ENCODE results near the gene RELL1. TPM values are rescaled to one million over a fixed set of nuclear protein-coding genes. Genes with fewer than 3 reads are reported as not detected.
A peak's percentile ranks its signal among the peaks of the same experiment; 100 is the strongest.

RELL1 gene
- total and polyA plus RNA-seq, 10 of the 15 experiments (the other 5 are each of a cell fraction or from before 2014, with no cell fraction given), result 0.20 to 10.9 (median 3.9) TPM

GRCh38 chr4:37729649-37730004, 43.5 kb upstream of the RELL1 start:
- WGBS (ENCODE audit: insufficient coverage, insufficient replicate concordance, low lambda C conversion rate, missing lambda C conversion rate), result 76% methylated on average over 2 of the region's 2 CpGs
- intact Hi-C loops (cut with micrococcal nuclease; ENCODE audit: unreplicated experiment), result no loop called here
- DNase-seq (ENCODE audit: low read depth, low spot score) (no peak), ATAC-seq (no peak), FAIRE-seq (no peak)
- no peaks in the 10 kb centered on the region for H3K79me2 ChIP-seq (ENCODE audit: control insufficient read depth, insufficient read depth, low read length)
- BruUV-seq (replicated peaks), result no TSS peak
- RAD21 ChIA-PET (ENCODE audit: unreplicated experiment), result no interaction called here
- SMC1A ChIA-PET (ENCODE audit: uncharacterized antibody, unreplicated experiment), result interaction anchor here (1.5 kb wide), 2 partner anchors 13 to 18 kb away, joined by 3 to 4 read pairs; no protein-coding TSS in a partner anchor
- no peaks in the 10 kb centered on the region for H4K20me1 ChIP-seq (ENCODE audit: control insufficient read depth, insufficient read depth)
- no peaks in the 10 kb centered on the region for H3K9me3 ChIP-seq (replicated peaks; ENCODE audit: control insufficient read depth, insufficient read depth, low read length)
- H3K36me3 ChIP-seq (ENCODE audit: control insufficient read depth in 2 of 2, insufficient read depth in 2 of 2, low read length in 1 of 2), result no peaks in the 10 kb centered on the region
- POLR2A ChIA-PET, result no interaction called here
- no peak overlapping the region for H3K27ac ChIP-seq (ENCODE audit: control insufficient read depth, insufficient read depth)
- TF ChIP-seq POU2F2 (IDR thresholded peaks at IDR 0.05; ENCODE audit: borderline replicate concordance, low read depth, low read length), result no peak
- TF ChIP-seq POLR2AphosphoS2 (IDR thresholded peaks at IDR 0.05; ENCODE audit: low read depth, low read length), result no peak
- TF ChIP-seq EZH2 (IDR thresholded peaks at IDR 0.05; ENCODE audit: borderline replicate concordance, control insufficient read depth, low read depth, low read length), result no peak
- no peak for TF ChIP-seq MTA3 (IDR thresholded peaks at IDR 0.05; ENCODE audit: borderline replicate concordance, low read length)
- no peak for TF ChIP-seq CREB1 (IDR thresholded peaks at IDR 0.05; ENCODE audit: low read depth)
- no peak for TF ChIP-seq SIN3A (IDR thresholded peaks at IDR 0.05; ENCODE audit: low read depth, low read length)
- no peak for TF ChIP-seq PKNOX1 (IDR thresholded peaks at IDR 0.05)
- no peak for TF ChIP-seq CHD1 (IDR thresholded peaks at IDR 0.05; ENCODE audit: low read depth, low read length)
- H3K4me2 ChIP-seq (ENCODE audit: control insufficient read depth, insufficient read depth), result no peak overlapping the region
- no peak overlapping the region for H3K4me3 ChIP-seq
- no peaks in the 10 kb centered on the region for H3K27me3 ChIP-seq (replicated peaks in 1 of 2; ENCODE audit: control insufficient read depth in 2 of 2, insufficient read depth in 2 of 2, low read length in 1 of 2)
- H2AFZ ChIP-seq (ENCODE audit: control insufficient read depth, low read depth, low read length), result no peak overlapping the region
- CTCF ChIA-PET, result no interaction called here
- no peak overlapping the region for H3K9ac ChIP-seq (ENCODE audit: control insufficient read depth, insufficient read depth, low read length)
- in situ Hi-C loops (cut with MboI), result no loop called here
- H3K4me1 ChIP-seq (ENCODE audit: control insufficient read depth, insufficient read depth, low read length), result peaks cover 5% of the 10 kb centered on the region

- no peak overlapping the region for H2AFZ ChIP-seq (ENCODE audit: control insufficient read depth, low read depth, low read length)
- POLR2A ChIA-PET, result no interaction called here
- BruUV-seq (replicated peaks), result no TSS peak
- FAIRE-seq (no peak), DNase-seq (ENCODE audit: low read depth, low spot score) (no peak), ATAC-seq (peak; percentile 29; the same call in 2 of the 3 replicates)
- in situ Hi-C loops (cut with MboI) (no loop called here), intact Hi-C loops (cut with micrococcal nuclease; ENCODE audit: unreplicated experiment) (no loop called here)
- H3K36me3 ChIP-seq (ENCODE audit: control insufficient read depth in 2 of 2, insufficient read depth in 2 of 2, low read length in 1 of 2), result no peaks in the 10 kb centered on the region
- no peaks in the 10 kb centered on the region for H4K20me1 ChIP-seq (ENCODE audit: control insufficient read depth, insufficient read depth)
- peaks cover 5% of the 10 kb centered on the region for H3K4me1 ChIP-seq (ENCODE audit: control insufficient read depth, insufficient read depth, low read length)
- H3K9me3 ChIP-seq (replicated peaks; ENCODE audit: control insufficient read depth, insufficient read depth, low read length), result no peaks in the 10 kb centered on the region
- no peak overlapping the region for H3K27ac ChIP-seq (ENCODE audit: control insufficient read depth, insufficient read depth)
- no peak overlapping the region for H3K4me2 ChIP-seq (ENCODE audit: control insufficient read depth, insufficient read depth)
- H3K9ac ChIP-seq (ENCODE audit: control insufficient read depth, insufficient read depth, low read length), result no peak overlapping the region
- SMC1A ChIA-PET (ENCODE audit: uncharacterized antibody, unreplicated experiment), result no interaction called here
- no peaks in the 10 kb centered on the region for H3K27me3 ChIP-seq (replicated peaks in 1 of 2; ENCODE audit: control insufficient read depth in 2 of 2, insufficient read depth in 2 of 2, low read length in 1 of 2)
- H3K4me3 ChIP-seq, result no peak overlapping the region
- CTCF ChIA-PET, result no interaction called here
- no peaks in the 10 kb centered on the region for H3K79me2 ChIP-seq (ENCODE audit: control insufficient read depth, insufficient read depth, low read length)
- RAD21 ChIA-PET (ENCODE audit: unreplicated experiment), result no interaction called here
- no peak for TF ChIP-seq ZNF622 (IDR thresholded peaks at IDR 0.05)
- no peak for TF ChIP-seq PKNOX1 (IDR thresholded peaks at IDR 0.05)
- no peak for TF ChIP-seq IKZF1 (conservative IDR thresholded peaks at IDR 0.05)
- no peak for TF ChIP-seq USF2 (IDR thresholded peaks at IDR 0.05; ENCODE audit: borderline replicate concordance, low read depth, low read length)
- TF ChIP-seq SRF (IDR thresholded peaks at IDR 0.05; ENCODE audit: low read depth in 2 of 2, low read length in 2 of 2), result no peak
- TF ChIP-seq CBX5 (IDR thresholded peaks at IDR 0.05; ENCODE audit: low read depth), result no peak
- TF ChIP-seq SIN3A (IDR thresholded peaks at IDR 0.05; ENCODE audit: low read depth, low read length), result no peak
- no peak for TF ChIP-seq SREBF2 (IDR thresholded peaks at IDR 0.05; ENCODE audit: low read length)
- TF ChIP-seq FOXM1 (IDR thresholded peaks at IDR 0.05; ENCODE audit: low read depth, low read length), result no peak
- no peak for TF ChIP-seq MLLT1 (IDR thresholded peaks at IDR 0.05)
Observed at GRCh38 chr4:37728064-37728463, 41.9 kb upstream of the RELL1 start.
